ENCODE results near the gene PRCC.

The PRCC gene

GRCh38 chr1:156845055-156845952 lies 78.0 kb downstream of the PRCC start:
- Histone ChIP-seq H3K9me3 (replicated peaks in 1 of 2; ENCODE audit: control insufficient read depth in 2 of 2, insufficient read depth in 1 of 2, low read depth in 1 of 2, low read length in 2 of 2) (peaks cover 0 to 3% of the 10 kb centered on the region in 2 donors), H3K14ac (ENCODE audit: low read length) (no peak overlapping the region), H2BK5ac (ENCODE audit: low read length) (no peak overlapping the region), H2AK5ac (ENCODE audit: low read depth, low read length) (peak overlapping the region; percentile 63), H2BK15ac (ENCODE audit: low read length) (no peak overlapping the region), H3K4ac (ENCODE audit: low read length) (no peak overlapping the region), H3K9ac (ENCODE audit: low read depth, low read length, poor library complexity) (peak overlapping the region; percentile 9), H4K8ac (ENCODE audit: low read depth, low read length) (no peak overlapping the region), H3K4me3 (ENCODE audit: low read length in 2 of 2) (no peak overlapping the region), H4K91ac (ENCODE audit: low read depth, low read length, poor library complexity) (no peak overlapping the region), H3K27me3 (ENCODE audit: control insufficient read depth in 3 of 3, insufficient read depth in 3 of 3, low read depth in 1 of 3, low read length in 3 of 3) (peaks cover 38 to 91% (median 77%) of the 10 kb centered on the region in 3 experiments), H3K36me3 (replicated peaks in 1 of 2; ENCODE audit: control insufficient read depth in 2 of 2, insufficient read depth in 2 of 2, low read length in 2 of 2) (no peaks in the 10 kb centered on the region), H3K4me2 (ENCODE audit: insufficient read depth, low read length, poor library complexity, severe bottlenecking) (peak overlapping the region; percentile 51), H2AFZ (ENCODE audit: low read length) (no peak overlapping the region), H3K79me1 (ENCODE audit: low read depth, low read length) (no peaks in the 10 kb centered on the region), H3K4me1 (ENCODE audit: control insufficient read depth in 2 of 2, insufficient read depth in 1 of 2, low read depth in 1 of 2, low read length in 2 of 2) (peaks cover 0 to 7% of the 10 kb centered on the region in 2 donors), H3K23ac (ENCODE audit: low read depth, low read length, poor library complexity) (peak overlapping the region; percentile 87), H3K27ac (replicated peaks; ENCODE audit: low read length) (no peak overlapping the region), H2BK12ac (ENCODE audit: low read length) (no peak overlapping the region), H3K18ac (ENCODE audit: low read length) (peak overlapping the region; percentile 59), H2BK120ac (ENCODE audit: low read depth, low read length) (no peak overlapping the region)
- WGBS, 2 donors (ENCODE audit: extremely low coverage in 2 of 2, insufficient read length in 2 of 2, insufficient replicate concordance in 1 of 2), result no CpG with 5 or more reads among the region's 69 CpGs
- DNase-seq (ENCODE audit: low spot score), result no peak

DNA sequence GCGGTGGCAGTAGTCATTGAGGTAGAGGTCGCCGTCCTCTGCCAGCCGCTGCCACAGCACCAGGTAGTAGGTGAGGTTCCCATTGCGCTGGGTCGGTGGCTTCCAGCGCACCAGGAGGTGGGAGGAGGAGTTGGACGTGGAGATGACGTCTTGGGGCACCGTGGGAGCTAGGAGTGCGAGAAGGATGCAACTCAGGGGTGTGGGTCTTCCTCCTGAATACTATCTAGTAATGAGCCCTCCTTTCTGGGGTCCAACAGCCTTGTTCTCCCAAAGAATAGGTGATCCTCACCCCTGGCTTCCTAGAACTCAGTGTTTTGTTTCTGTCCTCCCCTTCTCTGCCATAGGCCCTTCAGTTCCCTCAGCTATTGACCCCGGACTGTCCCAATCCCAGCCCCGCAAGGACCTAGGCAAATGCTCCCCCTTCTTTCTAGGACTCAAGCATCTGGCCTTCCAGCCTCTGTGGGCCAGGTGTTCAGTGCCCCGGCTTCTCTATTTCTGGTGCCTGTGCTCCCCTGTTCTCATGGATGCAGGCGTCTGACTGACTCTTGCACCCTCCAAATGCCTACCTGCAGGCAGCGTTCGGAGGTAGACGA lies 78.7 kb downstream of the PRCC start:
- Histone ChIP-seq H2BK120ac (ENCODE audit: low read depth, low read length) (no peak overlapping the region), H3K23ac (ENCODE audit: low read depth, low read length, poor library complexity) (peak overlapping the region; percentile 44), H4K8ac (ENCODE audit: low read depth, low read length) (no peak overlapping the region), H2AK5ac (ENCODE audit: low read depth, low read length) (peak overlapping the region; percentile 63), H3K4ac (ENCODE audit: low read length) (no peak overlapping the region), H4K91ac (ENCODE audit: low read depth, low read length, poor library complexity) (no peak overlapping the region), H3K27me3 (ENCODE audit: control insufficient read depth in 3 of 3, insufficient read depth in 3 of 3, low read depth in 1 of 3, low read length in 3 of 3) (peaks cover 38 to 99% (median 78%) of the 10 kb centered on the region in 3 experiments), H2BK5ac (ENCODE audit: low read length) (no peak overlapping the region), H3K79me1 (ENCODE audit: low read depth, low read length) (no peaks in the 10 kb centered on the region), H3K18ac (ENCODE audit: low read length) (no peak overlapping the region), H3K9ac (ENCODE audit: low read depth, low read length, poor library complexity) (no peak overlapping the region), H3K14ac (ENCODE audit: low read length) (peak overlapping the region; percentile 5), H2AFZ (ENCODE audit: low read length) (no peak overlapping the region), H3K9me3 (replicated peaks in 1 of 2; ENCODE audit: control insufficient read depth in 2 of 2, insufficient read depth in 1 of 2, low read depth in 1 of 2, low read length in 2 of 2) (peaks cover 0 to 3% of the 10 kb centered on the region in 2 donors), H3K4me3 (ENCODE audit: low read length in 2 of 2) (peak overlapping the region in 1 of 2 donors; percentile 59), H3K36me3 (replicated peaks in 1 of 2; ENCODE audit: control insufficient read depth in 2 of 2, insufficient read depth in 2 of 2, low read length in 2 of 2) (no peaks in the 10 kb centered on the region), H3K27ac (replicated peaks; ENCODE audit: low read length) (no peak overlapping the region), H3K4me1 (ENCODE audit: control insufficient read depth in 2 of 2, insufficient read depth in 1 of 2, low read depth in 1 of 2, low read length in 2 of 2) (peaks cover 0 to 7% of the 10 kb centered on the region in 2 donors), H2BK12ac (ENCODE audit: low read length) (no peak overlapping the region), H2BK15ac (ENCODE audit: low read length) (no peak overlapping the region), H3K4me2 (ENCODE audit: insufficient read depth, low read length, poor library complexity, severe bottlenecking) (no peak overlapping the region)
- no CpG with 5 or more reads among the region's 18 CpGs for WGBS, 2 donors (ENCODE audit: extremely low coverage in 2 of 2, insufficient read length in 2 of 2, insufficient replicate concordance in 1 of 2)
- no peak for DNase-seq (ENCODE audit: low spot score)

DNA sequence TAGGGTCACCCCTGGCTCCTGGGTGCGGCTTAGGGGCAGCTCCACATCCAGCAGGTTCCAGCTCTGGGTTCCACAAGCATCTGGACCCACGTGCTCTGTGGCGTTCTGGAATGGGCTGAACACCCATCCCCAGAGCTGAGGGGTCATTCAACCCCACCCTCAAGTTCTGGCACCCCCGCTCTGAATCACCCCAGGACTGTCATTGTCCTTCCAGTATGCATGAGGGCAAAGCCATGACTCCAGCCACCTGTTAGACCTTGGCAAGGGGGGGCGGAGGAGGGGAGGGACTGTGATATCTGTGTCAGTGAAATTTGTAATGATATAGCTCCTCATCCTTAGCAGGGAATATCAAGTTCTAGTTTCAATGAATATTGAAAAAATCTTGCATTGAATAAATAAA lies 79.3 kb downstream of the PRCC start:
- Histone ChIP-seq H2AFZ (ENCODE audit: low read length) (no peak overlapping the region), H3K9ac (ENCODE audit: low read depth, low read length, poor library complexity) (no peak overlapping the region), H3K23ac (ENCODE audit: low read depth, low read length, poor library complexity) (no peak overlapping the region), H3K9me3 (replicated peaks in 1 of 2; ENCODE audit: control insufficient read depth in 2 of 2, insufficient read depth in 1 of 2, low read depth in 1 of 2, low read length in 2 of 2) (peaks cover 0 to 3% of the 10 kb centered on the region in 2 donors), H2AK5ac (ENCODE audit: low read depth, low read length) (no peak overlapping the region), H3K4ac (ENCODE audit: low read length) (no peak overlapping the region), H3K14ac (ENCODE audit: low read length) (peak overlapping the region; percentile 5), H3K4me3 (ENCODE audit: low read length in 2 of 2) (peak overlapping the region in 1 of 2 donors; percentile 59), H3K36me3 (replicated peaks in 1 of 2; ENCODE audit: control insufficient read depth in 2 of 2, insufficient read depth in 2 of 2, low read length in 2 of 2) (no peaks in the 10 kb centered on the region), H2BK5ac (ENCODE audit: low read length) (no peak overlapping the region), H3K18ac (ENCODE audit: low read length) (no peak overlapping the region), H2BK15ac (ENCODE audit: low read length) (no peak overlapping the region), H3K27me3 (ENCODE audit: control insufficient read depth in 3 of 3, insufficient read depth in 3 of 3, low read depth in 1 of 3, low read length in 3 of 3) (peaks cover 38 to 100% (median 80%) of the 10 kb centered on the region in 3 experiments), H3K4me2 (ENCODE audit: insufficient read depth, low read length, poor library complexity, severe bottlenecking) (no peak overlapping the region), H4K91ac (ENCODE audit: low read depth, low read length, poor library complexity) (no peak overlapping the region), H3K79me1 (ENCODE audit: low read depth, low read length) (no peaks in the 10 kb centered on the region), H3K4me1 (ENCODE audit: control insufficient read depth in 2 of 2, insufficient read depth in 1 of 2, low read depth in 1 of 2, low read length in 2 of 2) (peaks cover 0 to 7% of the 10 kb centered on the region in 2 donors), H2BK120ac (ENCODE audit: low read depth, low read length) (no peak overlapping the region), H3K27ac (replicated peaks; ENCODE audit: low read length) (no peak overlapping the region), H2BK12ac (ENCODE audit: low read length) (no peak overlapping the region), H4K8ac (ENCODE audit: low read depth, low read length) (no peak overlapping the region)
- WGBS, 2 donors (ENCODE audit: extremely low coverage in 2 of 2, insufficient read length in 2 of 2, insufficient replicate concordance in 1 of 2), result no CpG with 5 or more reads among the region's 5 CpGs
- DNase-seq (ENCODE audit: low spot score), result no peak

All from neuronal stem cell (in vitro differentiated cells).